GM03348 (cell line): ENCODE measurements around the gene FXYD2.

Experiments used
- DNase-seq: peaks from one replicate; pipeline ENCODE4 v3.0.0; 2012; ENCODE audit warnings: low spot score

Gene FXYD2

GRCh38 chr11:117835576-117835975 is 11.0 kb upstream of the FXYD2 start:
- DNase-seq, result no peak

GRCh38 chr11:117834838-117835443 is 10.4 kb upstream of the FXYD2 start:
- no peak for DNase-seq

- no peak for DNase-seq
These were observed 9.7 kb upstream of the FXYD2 start for GRCh38 chr11:117834068-117834810.

GRCh38 chr11:117833401-117833891 is 8.9 kb upstream of the FXYD2 start:
- DNase-seq, result no peak

GRCh38 chr11:117832511-117832910 is 8.0 kb upstream of the FXYD2 start:
- no peak for DNase-seq

- no peak for DNase-seq
These were observed 7.3 kb upstream of the FXYD2 start for GRCh38 chr11:117831661-117832415.

- no peak for DNase-seq
These were observed 6.3 kb upstream of the FXYD2 start for GRCh38 chr11:117830674-117831351.

- DNase-seq, result no peak
These were observed 5.5 kb upstream of the FXYD2 start for GRCh38 chr11:117830072-117830471.

- no peak for DNase-seq
These were observed 4.8 kb upstream of the FXYD2 start for GRCh38 chr11:117829369-117829725.

- peak; percentile 42 for DNase-seq
These were observed 4.2 kb upstream of the FXYD2 start for GRCh38 chr11:117828611-117829368.

- DNase-seq, result no peak
These were observed 3.3 kb upstream of the FXYD2 start for GRCh38 chr11:117827521-117828511.

- DNase-seq, result no peak
These were observed 2.3 kb upstream of the FXYD2 start for GRCh38 chr11:117826832-117827231.

- DNase-seq, result no peak
These were observed 1.6 kb upstream of the FXYD2 start for GRCh38 chr11:117826190-117826570.

GRCh38 chr11:117825538-117826189 is 1.1 kb upstream of the FXYD2 start:
- DNase-seq, result no peak

GRCh38 chr11:117823946-117824420 is 561 bp downstream of the FXYD2 start:
- DNase-seq, result no peak

- DNase-seq, result no peak
These were observed 1.1 kb downstream of the FXYD2 start for GRCh38 chr11:117823294-117823945.

- peak; percentile 55 for DNase-seq
These were observed 2.2 kb downstream of the FXYD2 start for GRCh38 chr11:117822074-117823033.

- DNase-seq, result no peak
These were observed 3.1 kb downstream of the FXYD2 start for GRCh38 chr11:117821431-117821830.
